ENCODE results near the gene CFAP221. TPM values are rescaled to one million over a fixed set of nuclear protein-coding genes. Genes with fewer than 3 reads are reported as not detected.

The CFAP221 gene
- total and polyA plus RNA-seq, 2 experiments from 2014 or later: 0.42 to 0.65 TPM

DNA sequence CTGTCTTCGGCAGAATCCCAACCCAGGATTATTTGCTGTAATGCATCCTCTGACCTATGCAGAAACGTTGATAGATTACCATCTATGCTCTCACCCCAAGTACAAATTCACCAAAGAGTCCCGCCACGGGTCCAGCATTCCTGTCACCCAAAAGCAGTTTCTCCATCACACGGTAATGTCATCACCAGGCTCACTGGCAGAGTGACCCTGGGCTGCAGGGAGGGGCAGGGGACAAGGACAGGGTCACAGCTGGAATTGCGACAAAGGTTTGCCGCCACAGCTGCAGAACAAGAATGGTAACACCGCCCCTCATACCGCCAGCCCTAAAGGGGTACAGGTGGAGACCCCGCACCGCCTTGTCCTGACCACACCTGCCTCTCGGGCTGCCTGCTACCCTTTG lies 94.0 kb downstream of the CFAP221 start:
- 0 out of 2 replicates have a peak overlapping the region, but pooled peaks have one; percentile 31 for H2AFZ ChIP-seq

More for the DNA sequence above, 94.0 kb downstream of the CFAP221 start:
- Histone ChIP-seq H3K9me2 (ENCODE audit: insufficient read depth) (peaks cover 3% of the 10 kb centered on the region), H4K20me1 (replicated peaks; ENCODE audit: insufficient read depth) (no peaks in the 10 kb centered on the region), H3K4me3 (no peak overlapping the region), H3K27ac (ENCODE audit: low read depth) (no peak overlapping the region), H3K4me1 (ENCODE audit: insufficient read depth) (peaks cover 17% of the 10 kb centered on the region), H3F3A (replicated peaks; ENCODE audit: low read depth) (no peaks in the 10 kb centered on the region), H3K27me3 (ENCODE audit: insufficient read depth) (no peaks in the 10 kb centered on the region), H3K4me2 (no peak overlapping the region), H3K79me2 (replicated peaks; ENCODE audit: insufficient read depth) (no peaks in the 10 kb centered on the region), H3K36me3 (ENCODE audit: insufficient read depth) (no peaks in the 10 kb centered on the region)
- Mint-ChIP-seq H3K4me3 (no peak overlapping the region), H3K4me1 (peaks cover 20% of the 10 kb centered on the region), H3K27me3 (ENCODE audit: insufficient read depth, low read depth, poor library complexity) (peaks cover 7% of the 10 kb centered on the region), H3K9me3 (peaks cover 2% of the 10 kb centered on the region; the same call in 1 of the 3 replicates), H3K36me3 (ENCODE audit: low read depth) (no peaks in the 10 kb centered on the region), H3K27ac (no peak overlapping the region)
- no peak for DNase-seq (ENCODE audit: low spot score)
- TF ChIP-seq STAT1 (IDR thresholded peaks at IDR 0.05; ENCODE audit: unreplicated experiment): no peak
- TF ChIP-seq, protein P1, sequence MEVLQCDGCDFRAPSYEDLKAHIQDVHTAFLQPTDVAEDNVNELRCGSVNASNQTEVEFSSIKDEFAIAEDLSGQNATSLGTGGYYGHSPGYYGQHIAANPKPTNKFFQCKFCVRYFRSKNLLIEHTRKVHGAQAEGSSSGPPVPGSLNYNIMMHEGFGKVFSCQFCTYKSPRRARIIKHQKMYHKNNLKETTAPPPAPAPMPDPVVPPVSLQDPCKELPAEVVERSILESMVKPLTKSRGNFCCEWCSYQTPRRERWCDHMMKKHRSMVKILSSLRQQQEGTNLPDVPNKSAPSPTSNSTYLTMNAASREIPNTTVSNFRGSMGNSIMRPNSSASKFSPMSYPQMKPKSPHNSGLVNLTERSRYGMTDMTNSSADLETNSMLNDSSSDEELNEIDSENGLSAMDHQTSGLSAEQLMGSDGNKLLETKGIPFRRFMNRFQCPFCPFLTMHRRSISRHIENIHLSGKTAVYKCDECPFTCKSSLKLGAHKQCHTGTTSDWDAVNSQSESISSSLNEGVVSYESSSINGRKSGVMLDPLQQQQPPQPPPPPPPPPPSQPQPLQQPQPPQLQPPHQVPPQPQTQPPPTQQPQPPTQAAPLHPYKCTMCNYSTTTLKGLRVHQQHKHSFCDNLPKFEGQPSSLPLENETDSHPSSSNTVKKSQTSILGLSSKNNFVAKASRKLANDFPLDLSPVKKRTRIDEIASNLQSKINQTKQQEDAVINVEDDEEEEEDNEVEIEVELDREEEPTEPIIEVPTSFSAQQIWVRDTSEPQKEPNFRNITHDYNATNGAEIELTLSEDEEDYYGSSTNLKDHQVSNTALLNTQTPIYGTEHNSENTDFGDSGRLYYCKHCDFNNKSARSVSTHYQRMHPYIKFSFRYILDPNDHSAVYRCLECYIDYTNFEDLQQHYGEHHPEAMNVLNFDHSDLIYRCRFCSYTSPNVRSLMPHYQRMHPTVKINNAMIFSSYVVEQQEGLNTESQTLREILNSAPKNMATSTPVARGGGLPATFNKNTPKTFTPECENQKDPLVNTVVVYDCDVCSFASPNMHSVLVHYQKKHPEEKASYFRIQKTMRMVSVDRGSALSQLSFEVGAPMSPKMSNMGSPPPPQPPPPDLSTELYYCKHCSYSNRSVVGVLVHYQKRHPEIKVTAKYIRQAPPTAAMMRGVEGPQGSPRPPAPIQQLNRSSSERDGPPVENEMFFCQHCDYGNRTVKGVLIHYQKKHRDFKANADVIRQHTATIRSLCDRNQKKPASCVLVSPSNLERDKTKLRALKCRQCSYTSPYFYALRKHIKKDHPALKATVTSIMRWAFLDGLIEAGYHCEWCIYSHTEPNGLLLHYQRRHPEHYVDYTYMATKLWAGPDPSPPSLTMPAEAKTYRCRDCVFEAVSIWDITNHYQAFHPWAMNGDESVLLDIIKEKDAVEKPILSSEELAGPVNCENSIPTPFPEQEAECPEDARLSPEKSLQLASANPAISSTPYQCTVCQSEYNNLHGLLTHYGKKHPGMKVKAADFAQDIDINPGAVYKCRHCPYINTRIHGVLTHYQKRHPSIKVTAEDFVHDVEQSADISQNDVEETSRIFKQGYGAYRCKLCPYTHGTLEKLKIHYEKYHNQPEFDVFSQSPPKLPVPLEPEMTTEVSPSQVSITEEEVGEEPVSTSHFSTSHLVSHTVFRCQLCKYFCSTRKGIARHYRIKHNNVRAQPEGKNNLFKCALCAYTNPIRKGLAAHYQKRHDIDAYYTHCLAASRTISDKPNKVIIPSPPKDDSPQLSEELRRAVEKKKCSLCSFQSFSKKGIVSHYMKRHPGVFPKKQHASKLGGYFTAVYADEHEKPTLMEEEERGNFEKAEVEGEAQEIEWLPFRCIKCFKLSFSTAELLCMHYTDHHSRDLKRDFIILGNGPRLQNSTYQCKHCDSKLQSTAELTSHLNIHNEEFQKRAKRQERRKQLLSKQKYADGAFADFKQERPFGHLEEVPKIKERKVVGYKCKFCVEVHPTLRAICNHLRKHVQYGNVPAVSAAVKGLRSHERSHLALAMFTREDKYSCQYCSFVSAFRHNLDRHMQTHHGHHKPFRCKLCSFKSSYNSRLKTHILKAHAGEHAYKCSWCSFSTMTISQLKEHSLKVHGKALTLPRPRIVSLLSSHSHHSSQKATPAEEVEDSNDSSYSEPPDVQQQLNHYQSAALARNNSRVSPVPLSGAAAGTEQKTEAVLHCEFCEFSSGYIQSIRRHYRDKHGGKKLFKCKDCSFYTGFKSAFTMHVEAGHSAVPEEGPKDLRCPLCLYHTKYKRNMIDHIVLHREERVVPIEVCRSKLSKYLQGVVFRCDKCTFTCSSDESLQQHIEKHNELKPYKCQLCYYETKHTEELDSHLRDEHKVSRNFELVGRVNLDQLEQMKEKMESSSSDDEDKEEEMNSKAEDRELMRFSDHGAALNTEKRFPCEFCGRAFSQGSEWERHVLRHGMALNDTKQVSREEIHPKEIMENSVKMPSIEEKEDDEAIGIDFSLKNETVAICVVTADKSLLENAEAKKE (CRISPR knock-in tag; IDR thresholded peaks at IDR 0.05): no peak
- no peak for TF ChIP-seq ZNF114 (CRISPR knock-in tag; IDR thresholded peaks at IDR 0.05)
- TF ChIP-seq POLR2AphosphoS5 (IDR thresholded peaks at IDR 0.05; ENCODE audit: low read depth): no peak
- no peak for TF ChIP-seq EZH2 (IDR thresholded peaks at IDR 0.05; ENCODE audit: low read depth, unreplicated experiment)
- TF ChIP-seq EZH2phosphoT487 (IDR thresholded peaks at IDR 0.05; ENCODE audit: unreplicated experiment): no peak
- no peak for TF ChIP-seq ZNF331 (CRISPR knock-in tag; IDR thresholded peaks at IDR 0.05; ENCODE audit: low read depth)
- TF ChIP-seq, protein P2, sequence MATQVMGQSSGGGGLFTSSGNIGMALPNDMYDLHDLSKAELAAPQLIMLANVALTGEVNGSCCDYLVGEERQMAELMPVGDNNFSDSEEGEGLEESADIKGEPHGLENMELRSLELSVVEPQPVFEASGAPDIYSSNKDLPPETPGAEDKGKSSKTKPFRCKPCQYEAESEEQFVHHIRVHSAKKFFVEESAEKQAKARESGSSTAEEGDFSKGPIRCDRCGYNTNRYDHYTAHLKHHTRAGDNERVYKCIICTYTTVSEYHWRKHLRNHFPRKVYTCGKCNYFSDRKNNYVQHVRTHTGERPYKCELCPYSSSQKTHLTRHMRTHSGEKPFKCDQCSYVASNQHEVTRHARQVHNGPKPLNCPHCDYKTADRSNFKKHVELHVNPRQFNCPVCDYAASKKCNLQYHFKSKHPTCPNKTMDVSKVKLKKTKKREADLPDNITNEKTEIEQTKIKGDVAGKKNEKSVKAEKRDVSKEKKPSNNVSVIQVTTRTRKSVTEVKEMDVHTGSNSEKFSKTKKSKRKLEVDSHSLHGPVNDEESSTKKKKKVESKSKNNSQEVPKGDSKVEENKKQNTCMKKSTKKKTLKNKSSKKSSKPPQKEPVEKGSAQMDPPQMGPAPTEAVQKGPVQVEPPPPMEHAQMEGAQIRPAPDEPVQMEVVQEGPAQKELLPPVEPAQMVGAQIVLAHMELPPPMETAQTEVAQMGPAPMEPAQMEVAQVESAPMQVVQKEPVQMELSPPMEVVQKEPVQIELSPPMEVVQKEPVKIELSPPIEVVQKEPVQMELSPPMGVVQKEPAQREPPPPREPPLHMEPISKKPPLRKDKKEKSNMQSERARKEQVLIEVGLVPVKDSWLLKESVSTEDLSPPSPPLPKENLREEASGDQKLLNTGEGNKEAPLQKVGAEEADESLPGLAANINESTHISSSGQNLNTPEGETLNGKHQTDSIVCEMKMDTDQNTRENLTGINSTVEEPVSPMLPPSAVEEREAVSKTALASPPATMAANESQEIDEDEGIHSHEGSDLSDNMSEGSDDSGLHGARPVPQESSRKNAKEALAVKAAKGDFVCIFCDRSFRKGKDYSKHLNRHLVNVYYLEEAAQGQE (IDR thresholded peaks at IDR 0.05; ENCODE audit: unreplicated experiment): no peak
- no peak for TF ChIP-seq ETS1 (IDR thresholded peaks at IDR 0.05)
- TF ChIP-seq CREB1 (CRISPR knock-in tag; IDR thresholded peaks at IDR 0.05; ENCODE audit: low read depth): no peak
- TF ChIP-seq JUNB (IDR thresholded peaks at IDR 0.05; ENCODE audit: unreplicated experiment): no peak
- TF ChIP-seq, protein P3, sequence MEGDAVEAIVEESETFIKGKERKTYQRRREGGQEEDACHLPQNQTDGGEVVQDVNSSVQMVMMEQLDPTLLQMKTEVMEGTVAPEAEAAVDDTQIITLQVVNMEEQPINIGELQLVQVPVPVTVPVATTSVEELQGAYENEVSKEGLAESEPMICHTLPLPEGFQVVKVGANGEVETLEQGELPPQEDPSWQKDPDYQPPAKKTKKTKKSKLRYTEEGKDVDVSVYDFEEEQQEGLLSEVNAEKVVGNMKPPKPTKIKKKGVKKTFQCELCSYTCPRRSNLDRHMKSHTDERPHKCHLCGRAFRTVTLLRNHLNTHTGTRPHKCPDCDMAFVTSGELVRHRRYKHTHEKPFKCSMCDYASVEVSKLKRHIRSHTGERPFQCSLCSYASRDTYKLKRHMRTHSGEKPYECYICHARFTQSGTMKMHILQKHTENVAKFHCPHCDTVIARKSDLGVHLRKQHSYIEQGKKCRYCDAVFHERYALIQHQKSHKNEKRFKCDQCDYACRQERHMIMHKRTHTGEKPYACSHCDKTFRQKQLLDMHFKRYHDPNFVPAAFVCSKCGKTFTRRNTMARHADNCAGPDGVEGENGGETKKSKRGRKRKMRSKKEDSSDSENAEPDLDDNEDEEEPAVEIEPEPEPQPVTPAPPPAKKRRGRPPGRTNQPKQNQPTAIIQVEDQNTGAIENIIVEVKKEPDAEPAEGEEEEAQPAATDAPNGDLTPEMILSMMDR (conservative IDR thresholded peaks at IDR 0.05; ENCODE audit: low read depth in 2 of 2): no peak
- TF ChIP-seq NANOG (IDR thresholded peaks at IDR 0.05; ENCODE audit: borderline replicate concordance): no peak
- no peak for ATAC-seq

All from GM23338 (cell line).